Keratinocyte (primary cell): ENCODE measurements around the gene RAPGEF4. TPM values are rescaled to one million over a fixed set of nuclear protein-coding genes. Genes with fewer than 3 reads are reported as not detected.
A peak's percentile ranks its signal among the peaks of the same experiment; 100 is the strongest.

Source experiments
- DNase-seq: peaks from one replicate; pipeline ENCODE4 v3.0.0-alpha.2; 2011; ENCODE audit warnings: low read depth, missing footprints, low spot score
- FAIRE-seq: peaks from 2 replicates; lab custom pipeline; 2011; peaks lifted over from hg19 to GRCh38; lab: Jason Lieb, UNC
- H2AFZ ChIP-seq: 2 replicates; pipeline ENCODE4 v1.6.0; 2012; ENCODE audit warnings: low read length, control low read depth, inconsistent platforms; ENCODE audit not compliant: control insufficient read depth
- H3K27ac ChIP-seq: 2 replicates; pipeline ENCODE4 v1.5.1; 2011; ENCODE audit warnings: low read length; ENCODE audit not compliant: control insufficient read depth, insufficient read depth
- H3K27me3 ChIP-seq: 3 replicates; pipeline ENCODE4 v1.6.0; 2011; ENCODE audit warnings: low read length; ENCODE audit not compliant: control insufficient read depth, insufficient read depth; ENCODE audit errors: extremely low read depth
- H3K36me3 ChIP-seq, 2 experiments: 2 replicates in 1 of 2; 3 replicates in 1 of 2; pipeline ENCODE4 v1.5.1; 2011; ENCODE audit warnings: low read length in 2 of 2, mild to moderate bottlenecking in 1 of 2; ENCODE audit not compliant: control insufficient read depth in 2 of 2, insufficient read depth in 2 of 2; ENCODE audit errors: extremely low read depth in 1 of 2
- H3K4me1 ChIP-seq: 3 replicates; pipeline ENCODE4 v1.5.1; 2011; ENCODE audit warnings: low read length; ENCODE audit not compliant: control insufficient read depth, insufficient read depth; ENCODE audit errors: extremely low read depth
- H3K4me2 ChIP-seq: 3 replicates; pipeline ENCODE4 v1.6.0; 2011; ENCODE audit warnings: low read depth, low read length; ENCODE audit not compliant: control insufficient read depth, insufficient read depth; ENCODE audit errors: extremely low read depth
- H3K4me3 ChIP-seq, 3 experiments: fragments of 200-600 bp in 1 of 3; sonication (generic) in 1 of 3; 2 replicates in 2 of 3; 3 replicates in 1 of 3; pipeline ENCODE4 v1.5.1; 2011 to 2016; ENCODE audit warnings: low read length in 3 of 3, mild to moderate bottlenecking in 3 of 3, control low read depth in 2 of 3, inconsistent platforms in 1 of 3, low read depth in 1 of 3, mixed read lengths in 1 of 3, mixed run types in 1 of 3, moderate library complexity in 1 of 3; ENCODE audit not compliant: control insufficient read depth in 2 of 3, insufficient read depth in 2 of 3; ENCODE audit errors: extremely low read depth in 1 of 3
- H3K79me2 ChIP-seq: 2 replicates; pipeline ENCODE4 v1.6.0; 2012; ENCODE audit warnings: low read length; ENCODE audit not compliant: control insufficient read depth, insufficient read depth
- H3K9ac ChIP-seq: 3 replicates; pipeline ENCODE4 v1.6.0; 2011; ENCODE audit warnings: low read length; ENCODE audit not compliant: control insufficient read depth, insufficient read depth; ENCODE audit errors: extremely low read depth
- H3K9me1 ChIP-seq: 3 replicates; pipeline ENCODE4 v1.6.0; 2011; ENCODE audit warnings: low read length; ENCODE audit not compliant: control insufficient read depth, insufficient read depth; ENCODE audit errors: extremely low read depth
- H3K9me3 ChIP-seq: 2 replicates; pipeline ENCODE4 v1.5.1; 2012; ENCODE audit warnings: low read depth, low read length; ENCODE audit not compliant: control insufficient read depth
- H4K20me1 ChIP-seq: 3 replicates; pipeline ENCODE4 v1.6.0; 2011; ENCODE audit warnings: low read length; ENCODE audit not compliant: control insufficient read depth, insufficient read depth; ENCODE audit errors: extremely low read depth
- EZH2 ChIP-seq: IDR thresholded peaks from one replicate; pipeline ENCODE4 v1.6.1; 2012; ENCODE audit warnings: inconsistent platforms, mild to moderate bottlenecking, low read length, moderate library complexity
- dilution Hi-C: fragments of 300-500 bp; cut with MboI; formaldehyde crosslinking; loops from one replicate; pipeline ENCODE4 v1.7.0; 2020; ENCODE audit warnings: low sequenced_read_pairs; ENCODE audit not compliant: extremely low pct_ligation_motif_present
- polyA plus RNA-seq, 5 experiments: library from polyadenylated mRNA; depleted of rRNA in 3 of 5; stranded (reverse) in 3 of 5; stranded (forward) in 1 of 5; unstranded in 1 of 5; fragments of >200 nt; gene quantifications; 1 replicate in 1 of 5; 2 replicates in 3 of 5; 3 replicates in 1 of 5; pipeline versions ENCODE4 v1.2.1 to v1.2.3, GENCODE V29; 2011 to 2012; ENCODE audit warnings: missing spikeins in 2 of 5, low read depth in 1 of 5, low replicate concordance in 1 of 5
- TF ChIP-seq, protein P1 (sequence below), 3 experiments: IDR thresholded peaks in 1 of 3; conservative IDR thresholded peaks in 1 of 3; optimal IDR thresholded peaks in 1 of 3; 2 replicates in 2 of 3; 3 replicates in 1 of 3; pipeline versions ENCODE3 to v1.5.1; 2011; ENCODE audit warnings: low read length in 3 of 3, mild to moderate bottlenecking in 3 of 3, moderate library complexity in 2 of 3, control low read depth in 1 of 3, inconsistent platforms in 1 of 3; ENCODE audit not compliant: insufficient read depth in 2 of 3; ENCODE audit errors: extremely low read depth in 1 of 3

RAPGEF4 gene
- polyA plus RNA-seq, 1 donor (not counting 4 experiments of a cell fraction or from before 2014, with no cell fraction given), result 1.6 TPM

DNA sequence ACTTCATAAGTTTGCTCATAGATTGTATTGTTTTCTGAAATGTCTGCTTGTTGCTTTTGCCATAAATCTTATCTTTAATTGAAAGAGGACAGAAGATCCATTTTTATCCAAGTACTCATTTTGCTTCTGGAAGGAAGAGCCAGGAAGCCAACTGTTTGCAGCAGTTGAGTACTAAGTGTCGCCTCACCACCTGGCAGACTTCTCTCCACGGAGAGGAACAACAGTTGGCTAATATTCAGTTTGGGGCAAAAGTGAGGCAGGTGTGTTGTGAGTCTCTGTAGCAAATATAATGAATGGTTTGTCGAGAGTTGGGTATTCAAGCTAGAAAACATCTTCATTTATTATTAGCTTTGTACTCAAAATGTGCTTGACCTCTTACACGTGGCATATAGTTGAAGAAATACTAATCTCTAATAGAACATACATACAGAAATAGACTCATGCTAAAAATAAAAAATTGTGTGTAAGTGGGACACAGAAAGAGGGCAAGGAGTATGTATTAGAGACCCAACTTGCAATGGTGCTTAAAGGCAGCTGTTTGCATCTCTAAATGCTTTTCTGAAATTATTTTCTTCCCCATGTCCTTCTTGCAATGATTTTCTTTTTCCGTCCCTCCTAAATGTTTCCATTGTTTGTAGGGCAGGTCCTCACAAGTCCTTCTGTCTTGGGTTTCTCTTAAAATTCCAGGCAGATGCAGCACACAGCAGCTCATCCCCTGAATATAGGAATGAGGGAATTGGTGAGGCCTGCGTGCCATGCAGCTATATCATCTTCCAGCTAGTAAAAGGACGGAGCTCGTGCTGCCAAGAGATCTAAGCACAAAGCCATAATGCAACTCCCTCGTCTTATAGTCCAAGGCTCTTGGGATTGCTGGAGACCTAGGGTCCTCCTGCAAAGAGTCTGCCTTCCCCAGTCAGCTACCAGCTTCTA, 295.2 kb downstream of the RAPGEF4 start:
- H3K79me2 ChIP-seq, result no peaks in the 10 kb centered on the region
- H3K27me3 ChIP-seq, result no peaks in the 10 kb centered on the region
- H3K9me3 ChIP-seq, result no peaks in the 10 kb centered on the region
- H3K4me2 ChIP-seq, result peak overlapping the region; percentile 22
- H3K9me1 ChIP-seq, result no peaks in the 10 kb centered on the region
- H3K4me3 ChIP-seq, result no peak overlapping the region
- H3K36me3 ChIP-seq, result no peaks in the 10 kb centered on the region
- FAIRE-seq (peak; percentile 59), DNase-seq (no peak)
- no peak overlapping the region for H3K9ac ChIP-seq
- H2AFZ ChIP-seq, result peak overlapping the region; percentile 2
- no peaks in the 10 kb centered on the region for H4K20me1 ChIP-seq
- peak overlapping the region; percentile 3 for H3K27ac ChIP-seq
- TF ChIP-seq, protein P1, sequence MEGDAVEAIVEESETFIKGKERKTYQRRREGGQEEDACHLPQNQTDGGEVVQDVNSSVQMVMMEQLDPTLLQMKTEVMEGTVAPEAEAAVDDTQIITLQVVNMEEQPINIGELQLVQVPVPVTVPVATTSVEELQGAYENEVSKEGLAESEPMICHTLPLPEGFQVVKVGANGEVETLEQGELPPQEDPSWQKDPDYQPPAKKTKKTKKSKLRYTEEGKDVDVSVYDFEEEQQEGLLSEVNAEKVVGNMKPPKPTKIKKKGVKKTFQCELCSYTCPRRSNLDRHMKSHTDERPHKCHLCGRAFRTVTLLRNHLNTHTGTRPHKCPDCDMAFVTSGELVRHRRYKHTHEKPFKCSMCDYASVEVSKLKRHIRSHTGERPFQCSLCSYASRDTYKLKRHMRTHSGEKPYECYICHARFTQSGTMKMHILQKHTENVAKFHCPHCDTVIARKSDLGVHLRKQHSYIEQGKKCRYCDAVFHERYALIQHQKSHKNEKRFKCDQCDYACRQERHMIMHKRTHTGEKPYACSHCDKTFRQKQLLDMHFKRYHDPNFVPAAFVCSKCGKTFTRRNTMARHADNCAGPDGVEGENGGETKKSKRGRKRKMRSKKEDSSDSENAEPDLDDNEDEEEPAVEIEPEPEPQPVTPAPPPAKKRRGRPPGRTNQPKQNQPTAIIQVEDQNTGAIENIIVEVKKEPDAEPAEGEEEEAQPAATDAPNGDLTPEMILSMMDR (optimal IDR thresholded peaks at IDR 0.05 in 1 of 3, IDR thresholded peaks at IDR 0.05 in 1 of 3, conservative IDR thresholded peaks at IDR 0.05 in 1 of 3; ENCODE audit: extremely low read depth in 1 of 3, insufficient read depth in 2 of 3, low read length in 3 of 3), result no peak
- TF ChIP-seq EZH2, result no peak
- peaks cover 11% of the 10 kb centered on the region for H3K4me1 ChIP-seq
- dilution Hi-C loops, result loop anchor here (25.0 kb wide), 1 partner anchor 156 kb away; no protein-coding TSS in a partner anchor

DNA sequence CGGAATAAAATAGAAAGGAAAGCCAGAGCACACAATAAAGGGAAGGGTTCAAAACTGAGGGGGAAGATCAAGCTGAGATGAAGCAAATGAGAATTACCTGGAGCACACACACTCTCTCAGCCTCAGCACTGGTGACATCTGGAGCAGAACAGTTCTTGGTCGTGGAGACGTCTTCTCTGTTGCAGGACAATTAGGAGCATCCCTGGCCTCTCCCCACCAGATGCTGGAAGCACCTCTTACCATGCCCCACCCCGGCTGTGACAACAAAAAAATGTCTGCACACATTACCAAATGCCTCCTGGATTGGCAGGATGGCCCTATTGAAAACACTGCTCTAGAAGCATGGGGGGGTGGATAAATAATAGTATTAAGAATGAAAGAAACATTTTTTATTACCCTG, 296.4 kb downstream of the RAPGEF4 start:
- H3K27ac ChIP-seq, result no peak overlapping the region

More for the DNA sequence above, 296.4 kb downstream of the RAPGEF4 start:
- no peak for DNase-seq
- no peak overlapping the region for H3K9ac ChIP-seq
- dilution Hi-C loops, result loop anchor here (25.0 kb wide), 1 partner anchor 155 kb away; no protein-coding TSS in a partner anchor
- no peaks in the 10 kb centered on the region for H3K9me1 ChIP-seq
- no peaks in the 10 kb centered on the region for H3K9me3 ChIP-seq
- H3K4me3 ChIP-seq, result no peak overlapping the region
- H3K79me2 ChIP-seq, result no peaks in the 10 kb centered on the region
- no peaks in the 10 kb centered on the region for H3K36me3 ChIP-seq
- H4K20me1 ChIP-seq, result no peaks in the 10 kb centered on the region
- no peak overlapping the region for H3K4me2 ChIP-seq
- H2AFZ ChIP-seq, result no peak overlapping the region
- no peak for TF ChIP-seq EZH2
- TF ChIP-seq, protein P1 (optimal IDR thresholded peaks at IDR 0.05 in 1 of 3, IDR thresholded peaks at IDR 0.05 in 1 of 3, conservative IDR thresholded peaks at IDR 0.05 in 1 of 3; ENCODE audit: extremely low read depth in 1 of 3, insufficient read depth in 2 of 3, low read length in 3 of 3), result no peak
- no peak for FAIRE-seq
- no peaks in the 10 kb centered on the region for H3K27me3 ChIP-seq
- H3K4me1 ChIP-seq, result peaks cover 11% of the 10 kb centered on the region
